OCI-LY3 (cell line): Measurements from ENCODE around the gene ARG2.

Source experiments
- CTCF ChIP-seq: fragments of 200-600, 300-600 bp; sonication (generic); IDR thresholded peaks from 2 replicates; pipeline ENCODE4 v1.5.1; 2014; ENCODE audit warnings: antibody characterized with exemption, low read length, low read depth
- EZH2phosphoT487 ChIP-seq: fragments of 200-600 bp; shearing (Covaris generic); IDR thresholded peaks from 2 replicates; pipeline ENCODE4 v1.6.1; 2018; ENCODE audit warnings: antibody characterized with exemption, mixed run types, low read depth

- TF ChIP-seq CTCF: no peak
- no peak for TF ChIP-seq EZH2phosphoT487
Measured at GRCh38 chr14:67581643-67582042, 38.1 kb upstream of the ARG2 start.
